Activated T-helper 1 cell treated with anti-CD3 and anti-CD28 coated beads, Interleukin-12 subunit alpha, Interleukin-12 subunit beta, Interleukin-2, Interleukin-4 antibody, amounts not matched to agents 30 ng/mL and 10 ng/mL and 1 ng/mL, durations not matched to agents 14 hours and 24 hours and 36 hours (primary cell): Measurements from ENCODE around the gene SSH2. TPM values are rescaled to one million over a fixed set of nuclear protein-coding genes. Genes with fewer than 3 reads are reported as not detected.

Experiments
- DNase-seq: peaks from one replicate; pipeline ENCODE4 v3.0.0; 2021; ENCODE audit warnings: low spot score
- H3K27ac Mint-ChIP-seq: one replicate; pipeline ENCODE4 v1.8.0; 2021; ENCODE audit warnings: mild to moderate bottlenecking, mixed read lengths
- H3K27me3 Mint-ChIP-seq: one replicate; pipeline ENCODE4 v1.8.0; 2022; ENCODE audit warnings: mild to moderate bottlenecking, moderate library complexity, mixed read lengths; ENCODE audit not compliant: insufficient read depth
- H3K36me3 Mint-ChIP-seq: one replicate; pipeline ENCODE4 v1.8.0; 2021; ENCODE audit warnings: low read depth, mixed read lengths
- H3K4me1 Mint-ChIP-seq: one replicate; pipeline ENCODE4 v1.8.0; 2021; ENCODE audit warnings: low read depth, mixed read lengths
- H3K4me3 Mint-ChIP-seq: one replicate; pipeline ENCODE4 v1.8.0; 2021; ENCODE audit warnings: mild to moderate bottlenecking, moderate library complexity, mixed read lengths
- H3K9me3 Mint-ChIP-seq: one replicate; pipeline ENCODE4 v1.8.0; 2021; ENCODE audit warnings: mixed read lengths
- intact Hi-C: fragments of 100-400 bp; cut with micrococcal nuclease; formaldehyde crosslinking; loops from one replicate; pipeline ENCODE4 v1.15.1; 2024
- total RNA-seq: library from RNA; stranded (reverse); gene quantifications from 2 replicates; pipeline ENCODE4 v1.2.3, GENCODE V29; 2022

SSH2 gene
- total RNA-seq, 1 donor from 2014 or later = 43.6 TPM

GRCh38 chr17:29578626-29579485 is 351.2 kb downstream of the SSH2 start:
- DNase-seq = no peak
- intact Hi-C loops = no loop called here
- H3K4me1 Mint-ChIP-seq = peaks cover 11% of the 10 kb centered on the region
- H3K27me3 Mint-ChIP-seq = no peaks in the 10 kb centered on the region
- H3K36me3 Mint-ChIP-seq = peaks cover 36% of the 10 kb centered on the region
- H3K27ac Mint-ChIP-seq = no peak overlapping the region
- no peak overlapping the region for H3K4me3 Mint-ChIP-seq
- H3K9me3 Mint-ChIP-seq = no peaks in the 10 kb centered on the region

- peaks cover 45% of the 10 kb centered on the region for H3K36me3 Mint-ChIP-seq
- H3K9me3 Mint-ChIP-seq = no peaks in the 10 kb centered on the region
- no peak for DNase-seq
- no peaks in the 10 kb centered on the region for H3K27me3 Mint-ChIP-seq
- no peak overlapping the region for H3K27ac Mint-ChIP-seq
- H3K4me3 Mint-ChIP-seq = no peak overlapping the region
- intact Hi-C loops = no loop called here
- peaks cover 8% of the 10 kb centered on the region for H3K4me1 Mint-ChIP-seq
These were observed 352.4 kb downstream of the SSH2 start for GRCh38 chr17:29577385-29578211.

- intact Hi-C loops = no loop called here
- no peak for DNase-seq
- peaks cover 41% of the 10 kb centered on the region for H3K36me3 Mint-ChIP-seq
These were observed 353.0 kb downstream of the SSH2 start for GRCh38 chr17:29577001-29577370.

GRCh38 chr17:29576214-29577000 is 353.6 kb downstream of the SSH2 start:
- intact Hi-C loops = no loop called here
- no peaks in the 10 kb centered on the region for H3K27me3 Mint-ChIP-seq
- H3K4me1 Mint-ChIP-seq = peaks cover 8% of the 10 kb centered on the region
- H3K36me3 Mint-ChIP-seq = peaks cover 38% of the 10 kb centered on the region
- H3K9me3 Mint-ChIP-seq = no peaks in the 10 kb centered on the region
- H3K4me3 Mint-ChIP-seq = no peak overlapping the region
- DNase-seq = no peak
- H3K27ac Mint-ChIP-seq = no peak overlapping the region

More at GRCh38 chr17:29577001-29577370, 353.0 kb downstream of the SSH2 start:
- H3K9me3 Mint-ChIP-seq = no peaks in the 10 kb centered on the region
- H3K4me3 Mint-ChIP-seq = no peak overlapping the region
- no peaks in the 10 kb centered on the region for H3K27me3 Mint-ChIP-seq
- no peak overlapping the region for H3K27ac Mint-ChIP-seq
- peaks cover 8% of the 10 kb centered on the region for H3K4me1 Mint-ChIP-seq

Other genes with a start within 250 kb of the SSH2 start
- gene EFCAB5, start 11.4 kb upstream of the SSH2 start, total RNA-seq = 0.60 and 0.78 TPM in 2 replicates
- gene NSRP1, start 186.6 kb upstream of the SSH2 start, total RNA-seq = 32.4 and 35.3 TPM in 2 replicates